DMS 273 treated with DMSO at 0.1 percent for 48 hours (cell line): ENCODE data around the gene UTP18.
"Not testable (repeated sequence)": the region's sequence is repeated elsewhere in the genome, so short reads cannot be mapped to it uniquely, and the experiment has no call there.

Source experiments
- DNase-seq: peaks from one replicate; lab custom pipeline; 2025; lab: John Stamatoyannopoulos, UW

Gene UTP18

DNA sequence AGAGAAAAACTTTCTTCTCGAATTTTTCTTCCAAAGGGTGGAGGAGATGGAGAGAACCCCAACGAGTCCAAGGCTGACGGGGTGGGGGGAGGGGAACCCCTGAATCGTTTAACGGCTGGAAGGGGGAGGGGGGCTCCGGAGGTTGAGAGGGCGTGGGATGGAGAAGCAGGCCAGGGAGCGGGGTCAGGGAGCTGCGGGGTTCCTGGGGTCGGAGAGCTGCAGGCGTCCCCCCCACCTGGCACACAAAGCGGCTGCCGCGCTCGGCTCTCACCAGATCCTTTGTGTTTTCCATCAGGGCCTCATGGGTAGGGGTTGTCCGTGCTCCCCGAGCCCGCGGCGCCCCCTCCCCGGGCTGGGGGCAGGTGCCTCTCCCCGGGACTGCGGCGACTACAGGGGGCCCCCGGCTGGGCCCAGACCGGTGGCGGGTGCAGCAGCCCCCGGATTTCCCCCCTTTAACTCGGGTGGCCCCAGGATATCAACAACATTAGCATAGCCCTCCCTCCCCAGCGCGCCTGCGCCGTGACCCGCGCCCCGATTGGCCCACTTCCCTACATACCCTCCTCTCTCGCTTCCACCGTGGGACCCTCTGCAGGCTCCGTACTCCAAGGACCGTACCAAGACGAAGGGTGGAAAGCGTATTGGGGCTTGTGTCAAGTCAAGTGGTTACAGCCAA, 646 bp upstream of the UTP18 start, which contains the start of gene MBTD1:
Gene MBTD1, minus strand, starts transcription at position 486 of the 673 bp plus-strand sequence. CDS start 34,888 bp downstream, outside the sequence.
- peak; percentile 91 for DNase-seq

DNA sequence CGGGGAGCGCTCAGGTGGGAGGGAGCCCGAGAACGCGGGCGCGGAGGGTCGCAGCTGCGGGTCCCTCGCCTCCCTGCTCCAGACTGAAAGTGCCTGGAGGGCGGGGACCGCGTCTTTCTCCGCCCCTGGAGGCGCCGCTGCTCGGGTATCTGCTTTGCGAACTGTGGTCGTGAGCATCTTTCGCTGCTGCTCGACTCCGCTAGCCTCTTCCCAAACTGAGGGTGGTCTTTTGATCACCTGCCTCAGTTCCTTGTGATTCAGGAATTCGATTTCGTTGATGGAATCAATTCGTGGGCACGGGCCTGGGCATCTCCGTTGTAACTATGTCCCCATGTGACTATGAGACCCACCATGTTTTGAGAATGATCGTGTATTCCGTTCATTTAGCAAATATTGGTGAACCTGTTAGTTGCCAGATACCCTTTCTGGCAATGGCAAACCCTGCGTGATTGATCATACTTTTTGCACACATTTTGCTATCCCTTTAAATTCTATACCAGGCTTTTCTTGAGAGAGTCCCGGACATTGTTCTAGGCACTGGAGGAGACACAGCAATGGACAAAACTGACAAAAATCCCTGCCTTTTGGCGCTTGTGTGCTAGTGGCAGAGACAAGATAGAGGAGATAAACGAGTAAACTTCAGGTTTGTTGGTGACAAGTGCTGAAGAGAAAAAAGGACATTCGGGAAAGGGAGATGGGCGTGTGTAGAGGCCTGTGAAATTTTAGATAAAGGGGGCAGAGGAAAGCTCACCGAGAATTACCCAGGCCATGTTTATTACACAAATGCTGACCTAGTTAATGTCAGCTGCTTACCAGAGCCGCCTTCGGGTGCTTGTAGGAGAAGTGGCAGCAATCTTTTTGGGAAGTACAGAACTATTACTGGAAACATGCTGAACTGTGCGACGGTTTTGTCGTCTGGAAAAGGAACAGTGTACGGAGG, 948 bp downstream of the UTP18 start:
- no peak for DNase-seq

DNA sequence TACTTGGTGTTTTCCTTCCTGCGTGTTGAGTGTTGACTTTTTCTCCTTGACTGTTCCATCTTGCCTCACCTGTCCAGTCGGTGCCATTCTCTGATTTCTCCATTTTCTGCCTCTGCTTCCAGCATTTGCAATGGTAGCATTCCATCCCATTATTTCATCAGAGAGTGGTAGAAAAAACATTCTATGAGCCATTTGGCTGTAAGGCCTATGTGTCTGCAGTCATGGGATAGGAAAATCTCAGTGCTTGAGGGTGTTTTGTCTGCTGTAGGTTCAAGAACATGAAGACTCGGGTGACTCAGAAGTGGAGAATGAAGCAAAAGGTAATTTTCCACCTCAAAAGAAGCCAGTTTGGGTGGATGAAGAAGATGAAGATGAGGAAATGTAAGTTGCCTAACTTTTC, 2.7 kb downstream of the UTP18 start:
- no peak for DNase-seq

GRCh38 chr17:51264466-51264865, 4.1 kb downstream of the UTP18 start:
- not testable (repeated sequence) for DNase-seq

- no peak for DNase-seq
These were observed 9.6 kb downstream of the UTP18 start for GRCh38 chr17:51269991-51270390.

DNA sequence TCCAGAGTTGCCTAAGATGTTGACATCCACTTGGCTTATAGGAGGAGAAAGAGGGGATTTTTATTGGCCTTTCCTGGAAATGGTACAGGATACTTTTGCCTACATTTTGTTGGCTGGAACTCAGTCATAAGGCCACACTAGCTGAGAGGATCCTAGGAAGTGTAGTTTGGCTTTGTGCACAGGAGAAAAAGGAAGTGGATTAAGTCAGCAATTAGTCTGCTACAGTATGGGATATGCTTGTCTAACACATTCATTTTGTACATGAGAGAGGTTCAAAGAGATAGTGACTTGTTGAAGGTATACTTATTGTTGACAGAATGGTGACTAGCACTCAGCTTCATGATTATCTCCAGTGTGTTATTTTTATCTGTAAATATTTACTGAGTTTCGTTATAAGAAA, 10.3 kb downstream of the UTP18 start:
- no peak for DNase-seq

GRCh38 chr17:51272812-51273211, 12.5 kb downstream of the UTP18 start:
- no peak for DNase-seq

GRCh38 chr17:51275381-51275780, 15.0 kb downstream of the UTP18 start:
- DNase-seq, result no peak

DNA sequence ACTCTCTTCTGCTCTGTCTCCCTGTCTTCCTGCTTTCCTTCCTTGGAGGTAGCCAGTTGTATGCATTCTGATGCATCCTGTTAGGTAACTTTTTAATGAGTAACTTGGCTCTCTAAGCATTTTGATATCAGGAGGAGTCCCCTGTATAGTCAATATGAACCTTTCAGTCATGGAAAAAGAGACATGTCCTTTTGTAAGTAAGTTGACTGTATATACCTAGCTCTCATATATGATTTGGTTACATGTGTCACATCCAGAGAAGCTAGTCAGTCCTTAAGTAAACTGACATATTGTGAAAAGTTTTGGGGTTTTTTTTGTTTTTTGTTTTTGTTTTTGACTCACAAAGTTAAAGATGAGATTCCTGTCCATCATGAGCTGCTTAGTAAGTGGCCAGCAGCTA, 18.8 kb downstream of the UTP18 start:
- no peak for DNase-seq

DNA sequence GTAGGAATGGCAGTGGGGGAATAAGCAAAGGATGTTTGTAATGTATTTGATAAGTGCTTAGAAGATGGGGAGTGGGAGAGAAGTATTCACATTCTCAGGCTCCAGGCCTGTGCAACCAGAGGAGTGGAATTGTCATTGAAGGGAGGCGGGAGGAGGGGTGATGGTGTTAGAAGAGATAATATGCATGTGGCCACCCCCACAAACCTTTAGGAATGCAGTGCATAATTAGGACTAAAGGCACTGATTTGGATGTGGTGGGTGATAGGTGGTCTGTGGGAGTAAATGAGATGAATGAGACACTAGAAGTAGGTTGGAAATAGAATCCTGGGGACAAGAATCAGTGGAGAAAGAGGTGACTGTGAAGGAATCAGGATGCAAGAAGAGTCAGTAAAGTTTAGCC, 27.1 kb downstream of the UTP18 start:
- DNase-seq, result no peak

DNA sequence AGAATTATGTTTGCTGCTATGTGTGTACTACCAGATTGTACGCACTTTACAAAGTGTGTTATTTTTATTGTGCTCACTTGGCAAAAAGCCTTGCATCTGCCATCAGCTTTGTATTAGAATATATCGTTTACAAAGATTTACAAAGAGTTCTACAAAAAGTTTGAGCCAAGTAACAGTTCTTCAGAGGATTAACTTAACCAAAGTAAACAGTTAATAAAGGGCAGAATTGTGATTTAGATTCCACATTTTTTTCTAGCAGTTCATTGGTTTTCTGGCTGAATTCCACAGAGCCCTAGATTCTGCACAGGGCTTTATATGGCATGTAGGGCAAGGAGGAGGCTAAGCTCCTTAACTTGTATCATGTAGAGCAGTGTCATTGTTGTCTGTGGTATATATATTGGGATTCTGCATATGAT, 29.4 kb downstream of the UTP18 start:
- no peak for DNase-seq

DNA sequence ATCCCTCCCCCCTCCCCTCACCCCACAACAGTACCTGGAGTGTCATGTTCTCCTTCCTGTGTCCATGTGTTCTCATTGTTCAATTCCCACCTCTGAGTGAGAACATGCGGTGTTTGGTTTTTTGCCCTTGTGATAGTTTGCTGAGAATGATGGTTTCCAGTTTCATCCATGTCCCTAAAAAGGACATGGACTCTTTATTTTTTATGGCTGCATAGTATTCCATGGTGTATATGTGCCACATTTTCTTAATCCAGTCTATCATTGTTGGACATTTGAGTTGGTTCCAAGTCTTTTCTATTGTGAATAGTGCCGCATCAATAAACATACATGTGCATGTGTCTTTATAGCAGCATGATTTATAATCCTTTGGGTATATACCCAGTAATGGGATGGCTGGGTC, 34.0 kb downstream of the UTP18 start:
- not testable (repeated sequence) for DNase-seq

- DNase-seq, result peak; percentile 38
These were observed 38.4 kb downstream of the UTP18 start for GRCh38 chr17:51298508-51299371.

GRCh38 chr17:51299859-51300258, 39.5 kb downstream of the UTP18 start:
- no peak for DNase-seq

DNA sequence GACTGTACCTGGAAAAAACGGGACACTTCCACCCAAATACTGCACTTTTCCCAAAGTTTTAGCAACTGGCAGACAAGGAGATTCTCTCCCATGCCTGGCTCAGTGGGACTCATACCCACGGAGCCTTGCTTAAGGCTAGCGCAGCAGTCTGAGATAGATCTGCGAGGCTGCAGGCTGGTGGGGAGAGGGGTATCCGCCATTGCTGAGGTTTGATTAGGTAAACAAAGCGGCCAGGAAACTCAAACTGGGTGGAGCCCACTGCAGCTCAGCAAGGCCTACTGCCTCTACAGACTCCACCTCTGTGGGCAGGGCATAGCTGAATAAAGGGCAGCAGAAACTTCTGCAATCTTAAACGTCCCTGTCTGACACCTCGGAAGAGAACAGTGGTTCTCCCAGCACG, 44.8 kb downstream of the UTP18 start:
- DNase-seq, result no peak

DNA sequence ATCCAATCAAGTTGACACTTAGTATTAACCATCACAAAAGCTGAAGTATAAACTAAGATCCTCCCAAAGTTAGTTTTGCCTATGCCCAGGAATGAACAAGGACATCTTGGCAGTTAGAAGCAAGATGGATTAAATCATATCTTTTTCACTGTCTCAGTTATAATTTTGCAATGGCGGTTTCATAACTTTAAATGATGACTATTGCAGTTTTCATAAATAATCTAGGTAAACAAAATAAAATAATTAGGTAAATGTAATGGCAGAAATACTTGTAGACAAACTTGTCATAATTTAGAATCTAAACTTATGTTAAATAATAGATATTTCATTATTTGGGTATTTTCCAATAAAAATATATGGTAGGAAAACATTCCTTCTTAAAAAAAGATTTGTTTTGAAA, 51.7 kb downstream of the UTP18 start:
- DNase-seq, result not testable (repeated sequence)

DNA sequence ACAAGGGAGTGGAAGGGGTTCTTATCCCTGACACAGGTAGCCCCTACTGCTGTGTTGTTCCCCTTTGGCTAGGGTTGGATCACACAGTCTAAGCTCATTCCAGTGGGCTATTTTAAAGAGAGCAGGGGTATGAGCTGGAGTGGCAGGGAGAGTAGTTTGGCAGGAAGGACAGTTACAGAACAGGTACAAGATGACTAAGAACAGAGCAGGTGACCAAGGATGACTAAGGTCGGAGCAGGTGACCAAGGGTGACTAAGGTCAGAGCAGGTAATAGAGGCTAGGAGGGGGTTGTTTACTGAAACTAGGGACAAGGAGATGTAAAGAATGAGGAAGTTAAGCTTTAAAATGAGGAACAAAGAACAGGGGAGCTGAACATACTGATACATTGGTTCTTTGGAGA, 58.8 kb downstream of the UTP18 start:
- DNase-seq, result no peak

DNA sequence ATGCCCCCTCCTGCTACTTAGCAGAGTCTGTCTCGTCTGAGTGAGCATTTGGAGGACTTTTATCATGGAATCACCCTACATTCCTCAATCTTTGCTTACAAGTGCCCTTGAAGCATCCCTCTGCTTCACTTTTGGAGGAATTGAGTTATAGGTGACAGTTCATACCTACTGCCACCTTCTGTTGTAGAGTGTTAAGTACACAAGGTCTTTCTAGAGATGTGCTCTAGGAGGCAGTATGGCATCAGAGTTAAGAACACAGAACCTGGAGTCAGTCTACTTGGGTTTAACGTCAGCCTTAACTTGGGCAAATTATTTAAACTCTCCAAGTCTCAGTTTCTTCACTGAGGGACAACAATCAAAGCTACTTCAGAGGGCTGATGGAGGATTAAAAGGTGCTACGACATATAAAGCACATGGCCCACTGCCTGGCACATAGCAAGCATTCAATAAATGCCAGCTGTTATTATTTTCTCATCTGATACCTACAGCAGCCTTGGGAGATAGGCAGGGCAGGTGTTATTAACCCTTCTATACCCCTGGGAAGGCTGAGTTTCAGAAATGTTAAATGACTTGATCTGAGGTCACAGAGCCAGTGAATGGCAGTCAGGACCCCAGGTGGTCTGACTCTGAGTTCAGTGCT, 62.2 kb downstream of the UTP18 start:
- peak; percentile 28 for DNase-seq

DNA sequence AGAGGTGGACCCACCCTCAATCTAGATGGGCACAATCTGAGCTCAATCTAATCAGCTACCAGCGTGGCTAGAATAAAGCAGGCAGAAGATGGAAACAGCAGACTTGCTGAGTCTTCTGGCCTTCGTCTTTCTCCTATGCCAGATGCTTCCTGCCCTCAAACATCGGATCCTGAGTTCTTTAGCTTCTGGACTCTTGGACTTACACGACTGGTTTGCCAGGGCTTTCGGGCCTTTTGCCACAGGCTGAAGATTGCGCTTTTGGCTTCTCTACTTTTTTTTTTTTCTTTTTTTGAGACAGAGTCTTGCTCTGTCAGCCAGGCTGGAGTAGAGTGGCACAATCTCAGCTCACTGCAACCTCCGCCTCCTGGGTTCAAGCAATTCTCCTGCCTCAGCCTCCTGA, 65.1 kb downstream of the UTP18 start:
- no peak for DNase-seq

- DNase-seq, result not testable (repeated sequence)
These were observed 70.6 kb downstream of the UTP18 start for GRCh38 chr17:51330861-51331503.

GRCh38 chr17:51335006-51335590, 74.8 kb downstream of the UTP18 start:
- DNase-seq, result no peak
